Cardiac muscle cell (in vitro differentiated cells and primary cell): ENCODE results near the gene CAPRIN1. TPM values are rescaled to one million over a fixed set of nuclear protein-coding genes. Genes with fewer than 3 reads are reported as not detected.
"Not testable (repeated sequence)": the region's sequence is repeated elsewhere in the genome, so short reads cannot be mapped to it uniquely, and the experiment has no call there.

Source experiments
- DNase-seq, 2 donors: peaks; one replicate each; pipeline versions ENCODE4 v3.0.0 to v3.0.0-alpha.2; 2010 to 2017; ENCODE audit warnings: low read depth in 1 of 2, low spot score in 1 of 2
- H3K27ac ChIP-seq: fragments of 200-600 bp; sonication (generic); 2 replicates; pipeline ENCODE4 v1.5.1; 2016
- H3K27me3 ChIP-seq: fragments of 200-600 bp; sonication (generic); 2 replicates; pipeline ENCODE4 v1.6.0; 2016; ENCODE audit warnings: control low read depth
- H3K36me3 ChIP-seq: fragments of 200-600 bp; sonication (generic); 2 replicates; pipeline ENCODE4 v1.5.1; 2016; ENCODE audit warnings: control low read depth
- H3K4me1 ChIP-seq: fragments of 200-600 bp; sonication (generic); 2 replicates; pipeline ENCODE4 v1.8.1; 2017; ENCODE audit warnings: low read depth, mild to moderate bottlenecking, mixed run types
- H3K4me3 ChIP-seq: fragments of 200-600 bp; sonication (generic); 2 replicates; pipeline ENCODE4 v1.5.1; 2016; ENCODE audit warnings: mild to moderate bottlenecking
- H3K9me3 ChIP-seq: fragments of 200-600 bp; sonication (generic); 2 replicates; pipeline ENCODE4 v1.5.1; 2017; ENCODE audit warnings: low read depth, mild to moderate bottlenecking, control low read depth
- CTCF ChIP-seq: IDR thresholded peaks from 2 replicates; pipeline ENCODE4 v1.5.1; 2012; ENCODE audit warnings: low read depth, mild to moderate bottlenecking, low read length
- polyA plus RNA-seq: library from polyadenylated mRNA; unstranded; fragments of >200 nt; fragmentation: Nextera tagmentation; extraction: Ambion mirVana; gene quantifications from 2 replicates; pipeline ENCODE4 v1.2.1, GENCODE V29; 2016
- total RNA-seq: library from RNA; depleted of rRNA; stranded (reverse); fragments of >200 nt; gene quantifications from 2 replicates; pipeline ENCODE4 v1.2.3, GENCODE V29; 2016

The CAPRIN1 gene
- total and polyA plus RNA-seq, 2 experiments from 2014 or later, result 120 to 249 TPM

- TF ChIP-seq CTCF, result no peak
- H3K9me3 ChIP-seq, result no peaks in the 10 kb centered on the region
- peaks cover 13% of the 10 kb centered on the region for H3K4me1 ChIP-seq
- no peaks in the 10 kb centered on the region for H3K27me3 ChIP-seq
- H3K27ac ChIP-seq, result no peak overlapping the region
- H3K4me3 ChIP-seq, result no peak overlapping the region
- peak in 1 of 2 donors; percentile 70 for DNase-seq
- H3K36me3 ChIP-seq, result peaks cover 16% of the 10 kb centered on the region
Measured at GRCh38 chr11:34068111-34068510, 16.6 kb downstream of the CAPRIN1 start.

GRCh38 chr11:34071306-34071705 is 19.8 kb downstream of the CAPRIN1 start:
- H3K4me1 ChIP-seq, DNase-seq, H3K9me3 ChIP-seq, H3K27me3 ChIP-seq, H3K4me3 ChIP-seq: not testable (repeated sequence)
- H3K27ac ChIP-seq, result peak overlapping the region; percentile 39
- peaks cover 43% of the 10 kb centered on the region for H3K36me3 ChIP-seq

DNA sequence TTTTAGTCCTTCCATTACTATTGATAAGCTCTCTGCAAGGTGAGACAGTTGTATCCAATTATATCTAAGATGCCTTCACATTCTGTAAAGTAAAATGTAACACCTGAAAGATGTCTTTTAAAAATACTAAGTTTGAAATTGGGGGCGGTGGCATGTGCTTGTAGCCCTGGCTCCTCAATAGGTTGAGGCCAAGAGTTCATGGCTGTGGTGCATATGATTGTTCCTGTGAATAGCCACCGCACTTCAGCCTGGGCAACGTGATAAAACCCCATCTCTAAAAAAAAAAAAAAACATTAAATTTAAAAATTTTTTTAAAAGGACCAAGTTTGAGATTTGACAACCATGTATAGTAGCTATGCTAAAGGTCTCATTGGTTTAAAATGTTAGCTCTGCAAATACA is 20.5 kb downstream of the CAPRIN1 start:
- Histone ChIP-seq H3K27ac (peak overlapping the region; percentile 2), H3K9me3 (no peaks in the 10 kb centered on the region), H3K27me3 (no peaks in the 10 kb centered on the region), H3K4me1 (no peaks in the 10 kb centered on the region), H3K4me3 (no peak overlapping the region), H3K36me3 (peaks cover 50% of the 10 kb centered on the region)
- DNase-seq, result no peak
- TF ChIP-seq CTCF, result no peak

DNA sequence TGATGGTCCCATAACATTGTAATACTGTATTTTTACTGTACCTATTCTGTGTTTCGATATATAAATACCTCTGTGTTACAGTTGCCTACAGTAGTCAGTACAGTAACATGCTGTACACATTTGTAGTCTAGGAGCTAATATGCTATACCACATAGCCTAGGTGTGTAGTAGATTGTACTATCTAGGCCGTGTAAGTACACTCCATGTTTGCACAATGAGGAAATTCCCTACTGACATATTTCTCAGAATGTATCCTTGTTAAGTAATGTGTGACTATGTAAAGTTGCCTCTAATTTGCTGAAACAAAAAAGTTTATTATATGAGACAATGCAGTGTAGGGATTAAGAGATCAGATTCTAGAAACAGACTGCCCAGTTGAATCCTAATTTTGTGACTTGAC is 21.3 kb downstream of the CAPRIN1 start:
- Histone ChIP-seq H3K27ac (peak overlapping the region; percentile 2), H3K27me3 (no peaks in the 10 kb centered on the region), H3K4me3 (no peak overlapping the region), H3K9me3 (no peaks in the 10 kb centered on the region), H3K36me3 (peaks cover 58% of the 10 kb centered on the region), H3K4me1 (no peaks in the 10 kb centered on the region)
- TF ChIP-seq CTCF, result no peak
- peak in 1 of 2 donors; percentile 31 for DNase-seq

GRCh38 chr11:34074391-34074790 is 22.9 kb downstream of the CAPRIN1 start:
- DNase-seq, result no peak
- no peaks in the 10 kb centered on the region for H3K4me1 ChIP-seq
- H3K4me3 ChIP-seq, result no peak overlapping the region
- H3K27ac ChIP-seq, result no peak overlapping the region
- no peaks in the 10 kb centered on the region for H3K9me3 ChIP-seq
- peaks cover 72% of the 10 kb centered on the region for H3K36me3 ChIP-seq
- no peaks in the 10 kb centered on the region for H3K27me3 ChIP-seq
- no peak for TF ChIP-seq CTCF

GRCh38 chr11:34075178-34075820 is 23.8 kb downstream of the CAPRIN1 start:
- H3K4me3 ChIP-seq, result no peak overlapping the region
- no peaks in the 10 kb centered on the region for H3K4me1 ChIP-seq
- no peaks in the 10 kb centered on the region for H3K27me3 ChIP-seq
- H3K27ac ChIP-seq, result no peak overlapping the region
- TF ChIP-seq CTCF, result no peak
- DNase-seq, result peak in 1 of 2 donors; percentile 72
- no peaks in the 10 kb centered on the region for H3K9me3 ChIP-seq
- peaks cover 78% of the 10 kb centered on the region for H3K36me3 ChIP-seq
